ENCODE measurements around the gene COLEC11.
"Not testable (repeated sequence)": the region's sequence is repeated elsewhere in the genome, so short reads cannot be mapped to it uniquely, and the experiment has no call there.

The COLEC11 gene

GRCh38 chr2:3617198-3617890 is 22.4 kb downstream of the COLEC11 start:
- Mint-ChIP-seq H3K4me1 (no peaks in the 10 kb centered on the region), H3K36me3 (no peaks in the 10 kb centered on the region), H3K27ac (no peak overlapping the region), H3K27me3 (peaks cover 7% of the 10 kb centered on the region), H3K4me3 (no peak overlapping the region), H3K9me3 (peaks cover 12% of the 10 kb centered on the region)
- CTCF ChIA-PET, result no interaction called here
- DNase-seq, result no peak

GRCh38 chr2:3618367-3618766 is 23.5 kb downstream of the COLEC11 start:
- Mint-ChIP-seq H3K9me3 (peaks cover 12% of the 10 kb centered on the region), H3K27ac (no peak overlapping the region), H3K27me3 (peaks cover 7% of the 10 kb centered on the region), H3K4me1 (no peaks in the 10 kb centered on the region), H3K36me3 (no peaks in the 10 kb centered on the region), H3K4me3 (no peak overlapping the region)
- CTCF ChIA-PET, result no interaction called here
- DNase-seq, result no peak

- Mint-ChIP-seq H3K27me3 (peaks cover 11% of the 10 kb centered on the region), H3K9me3 (peaks cover 9% of the 10 kb centered on the region), H3K36me3 (no peaks in the 10 kb centered on the region), H3K27ac (no peak overlapping the region), H3K4me1 (no peaks in the 10 kb centered on the region), H3K4me3 (no peak overlapping the region)
- CTCF ChIA-PET, result no interaction called here
- no peak for DNase-seq
These were observed 24.1 kb downstream of the COLEC11 start for GRCh38 chr2:3619033-3619432.

- H3K4me3 Mint-ChIP-seq, result not testable (repeated sequence)
These were observed 24.7 kb downstream of the COLEC11 start for GRCh38 chr2:3619661-3620060.

GRCh38 chr2:3620834-3621233 is 25.9 kb downstream of the COLEC11 start:
- Mint-ChIP-seq H3K36me3 (no peaks in the 10 kb centered on the region), H3K27me3 (peaks cover 21% of the 10 kb centered on the region), H3K4me3 (no peak overlapping the region), H3K27ac (no peak overlapping the region), H3K9me3 (peaks cover 4% of the 10 kb centered on the region), H3K4me1 (no peaks in the 10 kb centered on the region)
- CTCF ChIA-PET, result no interaction called here
- DNase-seq, result no peak

More at GRCh38 chr2:3619661-3620060, 24.7 kb downstream of the COLEC11 start:
- DNase-seq, H3K9me3 Mint-ChIP-seq, H3K4me1 Mint-ChIP-seq, H3K36me3 Mint-ChIP-seq, CTCF ChIA-PET, H3K27ac Mint-ChIP-seq: not testable (repeated sequence)
- H3K27me3 Mint-ChIP-seq, result peaks cover 17% of the 10 kb centered on the region

- no peak for DNase-seq
- CTCF ChIA-PET, result interaction anchor here (0.9 kb wide), 1 partner anchor 29 kb away, joined by 3 read pairs; no protein-coding TSS in a partner anchor
- no peak overlapping the region for H3K27ac Mint-ChIP-seq
- peaks cover 17% of the 10 kb centered on the region for H3K27me3 Mint-ChIP-seq
- no peak overlapping the region for H3K4me3 Mint-ChIP-seq
- H3K4me1 Mint-ChIP-seq, result no peaks in the 10 kb centered on the region
- H3K36me3 Mint-ChIP-seq, result no peaks in the 10 kb centered on the region
- no peaks in the 10 kb centered on the region for H3K9me3 Mint-ChIP-seq
These were observed 28.1 kb downstream of the COLEC11 start for GRCh38 chr2:3622967-3623366.

- Mint-ChIP-seq H3K4me3 (no peak overlapping the region), H3K27me3 (peaks cover 17% of the 10 kb centered on the region), H3K4me1 (no peaks in the 10 kb centered on the region), H3K27ac (no peak overlapping the region), H3K9me3 (no peaks in the 10 kb centered on the region), H3K36me3 (no peaks in the 10 kb centered on the region)
- CTCF ChIA-PET, result no interaction called here
- DNase-seq, result no peak
These were observed 29.3 kb downstream of the COLEC11 start for GRCh38 chr2:3624059-3624794.

GRCh38 chr2:3625186-3625585 is 30.3 kb downstream of the COLEC11 start:
- peaks cover 13% of the 10 kb centered on the region for H3K27me3 Mint-ChIP-seq
- H3K27ac Mint-ChIP-seq, result no peak overlapping the region
- H3K36me3 Mint-ChIP-seq, result no peaks in the 10 kb centered on the region
- H3K9me3 Mint-ChIP-seq, result no peaks in the 10 kb centered on the region
- no peak overlapping the region for H3K4me3 Mint-ChIP-seq
- no peak for DNase-seq
- no peaks in the 10 kb centered on the region for H3K4me1 Mint-ChIP-seq
- CTCF ChIA-PET, result no interaction called here

GRCh38 chr2:3626118-3626811 is 31.4 kb downstream of the COLEC11 start:
- H3K27ac Mint-ChIP-seq, result no peak overlapping the region

GRCh38 chr2:3626812-3627499 is 32.0 kb downstream of the COLEC11 start:
- Mint-ChIP-seq H3K4me3 (no peak overlapping the region), H3K4me1 (no peaks in the 10 kb centered on the region), H3K36me3 (no peaks in the 10 kb centered on the region), H3K27me3 (peaks cover 13% of the 10 kb centered on the region), H3K27ac (no peak overlapping the region), H3K9me3 (no peaks in the 10 kb centered on the region)
- DNase-seq, result no peak
- CTCF ChIA-PET, result no interaction called here

More at GRCh38 chr2:3626118-3626811, 31.4 kb downstream of the COLEC11 start:
- no peak overlapping the region for H3K4me3 Mint-ChIP-seq
- peaks cover 13% of the 10 kb centered on the region for H3K27me3 Mint-ChIP-seq
- DNase-seq, result no peak
- CTCF ChIA-PET, result no interaction called here
- no peaks in the 10 kb centered on the region for H3K4me1 Mint-ChIP-seq
- H3K36me3 Mint-ChIP-seq, result no peaks in the 10 kb centered on the region
- H3K9me3 Mint-ChIP-seq, result no peaks in the 10 kb centered on the region

- CTCF ChIA-PET, result no interaction called here
- peaks cover 13% of the 10 kb centered on the region for H3K27me3 Mint-ChIP-seq
- no peak overlapping the region for H3K27ac Mint-ChIP-seq
- H3K4me3 Mint-ChIP-seq, result no peak overlapping the region
- no peaks in the 10 kb centered on the region for H3K4me1 Mint-ChIP-seq
- H3K36me3 Mint-ChIP-seq, result no peaks in the 10 kb centered on the region
- H3K9me3 Mint-ChIP-seq, result no peaks in the 10 kb centered on the region
- DNase-seq, result no peak
These were observed 32.7 kb downstream of the COLEC11 start for GRCh38 chr2:3627500-3628100.

- no peak overlapping the region for H3K4me3 Mint-ChIP-seq
- no peak overlapping the region for H3K27ac Mint-ChIP-seq
- no peaks in the 10 kb centered on the region for H3K4me1 Mint-ChIP-seq
- H3K9me3 Mint-ChIP-seq, result no peaks in the 10 kb centered on the region
- CTCF ChIA-PET, result no interaction called here
- DNase-seq, result no peak
- no peaks in the 10 kb centered on the region for H3K36me3 Mint-ChIP-seq
- peaks cover 14% of the 10 kb centered on the region for H3K27me3 Mint-ChIP-seq
These were observed 33.3 kb downstream of the COLEC11 start for GRCh38 chr2:3628241-3628679.

GRCh38 chr2:3628800-3629199 is 33.9 kb downstream of the COLEC11 start:
- DNase-seq, result no peak
- no peak overlapping the region for H3K4me3 Mint-ChIP-seq
- CTCF ChIA-PET, result no interaction called here
- no peaks in the 10 kb centered on the region for H3K9me3 Mint-ChIP-seq
- H3K4me1 Mint-ChIP-seq, result no peaks in the 10 kb centered on the region
- H3K27ac Mint-ChIP-seq, result no peak overlapping the region
- H3K36me3 Mint-ChIP-seq, result no peaks in the 10 kb centered on the region
- peaks cover 16% of the 10 kb centered on the region for H3K27me3 Mint-ChIP-seq

- Mint-ChIP-seq H3K27me3 (peaks cover 4% of the 10 kb centered on the region), H3K9me3 (no peaks in the 10 kb centered on the region), H3K36me3 (no peaks in the 10 kb centered on the region), H3K4me1 (no peaks in the 10 kb centered on the region), H3K27ac (no peak overlapping the region), H3K4me3 (no peak overlapping the region)
- CTCF ChIA-PET, result no interaction called here
- DNase-seq, result no peak
These were observed 35.7 kb downstream of the COLEC11 start for GRCh38 chr2:3630631-3631030.

Measured in activated naive CD4-positive, alpha-beta T cell treated with anti-CD3 and anti-CD28 coated beads, Interleukin-2, amount 10 ng/mL, durations not matched to agents 7 days and 5 days (primary cell).